HuH-7 (cell line): ENCODE measurements around the gene RARB.
A peak's percentile ranks its signal among the peaks of the same experiment; 100 is the strongest.

Experiments used
- DNase-seq: peaks from one replicate; pipeline ENCODE4 v3.0.0; 2011; ENCODE audit warnings: low spot score

The RARB gene

GRCh38 chr3:25448750-25449692, 21.0 kb downstream of the RARB start:
- peak; percentile 75 for DNase-seq

GRCh38 chr3:25449857-25450256, 21.8 kb downstream of the RARB start:
- no peak for DNase-seq

DNA sequence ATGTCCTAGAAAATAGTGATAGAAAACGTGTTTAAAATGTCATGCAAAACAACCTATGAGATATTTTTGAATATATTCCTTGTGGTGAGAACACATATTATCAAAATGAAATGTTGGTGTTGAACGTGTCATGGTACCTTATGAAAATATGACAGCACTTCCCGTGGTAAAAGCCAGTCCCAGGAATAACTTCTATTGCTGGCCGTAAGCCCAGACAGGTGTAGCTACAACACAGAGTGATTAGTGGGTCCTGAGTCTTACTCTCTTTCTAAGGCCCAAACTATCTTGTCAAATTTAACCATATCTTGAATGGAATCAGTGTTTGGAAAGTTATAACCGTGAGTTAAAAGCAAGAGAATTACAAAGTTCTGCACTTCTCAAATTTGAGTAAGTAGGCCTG, 24.1 kb downstream of the RARB start:
- no peak for DNase-seq

DNA sequence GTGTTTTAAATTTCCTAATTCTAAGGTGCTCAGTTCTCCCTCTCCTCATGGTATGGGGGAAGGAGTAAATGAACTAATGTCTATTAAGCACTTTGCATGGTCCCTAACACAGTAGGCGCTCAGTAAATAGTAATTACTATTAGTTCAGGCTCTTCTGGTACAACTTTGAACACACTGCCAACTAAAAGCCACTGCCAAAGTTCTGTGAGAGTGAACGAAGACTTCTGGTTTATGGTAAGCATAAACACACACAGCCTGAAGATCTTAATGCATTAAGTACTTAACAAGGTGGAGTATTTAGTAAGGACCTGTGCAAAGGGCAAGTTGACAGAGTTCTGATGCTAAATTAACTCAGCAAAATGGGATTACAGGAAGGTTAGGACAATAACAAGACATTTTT, 24.7 kb downstream of the RARB start:
- no peak for DNase-seq

- no peak for DNase-seq
These were observed 25.5 kb downstream of the RARB start for GRCh38 chr3:25453619-25454004.

DNA sequence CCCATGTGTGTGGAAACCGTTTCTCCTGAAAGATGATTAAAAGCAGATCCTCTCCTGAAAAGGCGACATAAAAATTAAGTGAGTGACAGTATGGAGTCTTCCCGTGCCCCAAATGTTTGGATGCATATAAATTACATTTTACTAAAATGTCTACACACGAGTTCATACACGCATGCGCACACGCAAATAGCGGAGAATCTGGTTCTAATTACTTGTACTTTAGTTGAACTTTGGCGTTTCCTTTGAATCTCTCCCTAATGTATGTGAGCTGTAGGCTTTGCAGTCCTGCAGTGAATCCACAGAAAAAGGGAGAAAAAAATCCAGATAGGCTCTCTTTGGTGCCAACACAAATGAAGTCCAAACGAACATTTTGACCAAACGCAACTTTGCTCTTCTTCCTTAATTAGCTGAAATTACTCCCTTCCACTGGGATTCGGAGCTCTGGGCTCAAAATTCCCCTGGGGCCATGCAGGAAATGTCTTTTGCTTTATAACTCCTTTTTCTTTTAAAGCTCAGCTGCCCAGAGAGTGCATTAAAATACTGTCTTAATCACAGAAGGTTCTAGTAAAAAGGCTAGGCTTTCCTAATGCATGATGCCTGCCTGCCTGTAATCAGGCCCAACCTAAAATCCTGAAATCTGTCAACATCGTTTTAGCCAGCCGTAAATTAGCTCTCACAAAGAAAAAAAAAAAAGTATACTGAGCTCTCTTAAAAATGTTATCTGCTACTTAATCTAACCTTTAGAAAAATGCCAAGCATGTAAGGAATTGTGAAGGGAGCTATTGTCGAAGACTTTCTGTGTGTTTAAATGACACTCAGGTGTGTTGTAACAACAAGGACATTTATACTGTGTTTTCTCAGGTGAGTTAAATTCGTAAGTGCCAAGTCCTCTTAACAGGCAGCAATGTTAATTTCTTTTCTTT, 26.2 kb downstream of the RARB start:
- DNase-seq: no peak

DNA sequence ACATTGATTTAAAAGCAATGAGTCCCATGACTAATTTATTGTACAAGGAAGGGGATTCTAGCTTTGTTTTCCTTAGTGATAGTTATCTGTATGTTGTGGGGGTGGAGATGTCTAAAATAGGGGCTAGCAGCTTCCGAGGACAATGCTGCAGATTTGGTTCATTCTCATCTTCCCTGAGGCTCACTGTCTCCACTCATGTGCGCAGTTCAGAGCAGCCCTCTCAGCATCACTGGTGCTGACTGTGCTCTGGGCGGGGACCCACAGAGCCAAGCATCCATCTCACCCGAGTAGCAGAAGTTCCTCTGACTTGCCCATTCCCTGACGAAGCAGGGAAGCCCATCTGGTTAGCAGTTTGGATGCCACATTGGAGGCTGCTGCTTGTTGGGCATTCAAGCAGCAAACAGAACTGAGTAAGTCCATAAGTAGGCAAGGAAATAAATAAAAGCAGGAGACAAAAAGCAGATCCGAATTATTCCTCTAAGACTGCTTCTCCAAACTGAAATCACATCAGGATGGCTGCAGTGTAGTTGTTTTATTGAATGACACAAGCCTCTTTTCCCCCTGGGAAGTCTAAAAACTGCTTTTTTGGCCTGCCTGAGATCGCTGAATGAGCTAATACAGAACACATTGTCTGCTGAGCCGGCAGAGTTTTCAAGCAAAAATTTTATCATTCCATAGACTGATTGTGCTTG, 27.5 kb downstream of the RARB start:
- DNase-seq: no peak

GRCh38 chr3:25456723-25457670, 28.9 kb downstream of the RARB start:
- DNase-seq: no peak

GRCh38 chr3:25457671-25458419, 29.8 kb downstream of the RARB start:
- DNase-seq: no peak

- no peak for DNase-seq
These were observed 30.4 kb downstream of the RARB start for GRCh38 chr3:25458420-25458814.

GRCh38 chr3:25460751-25461150, 32.7 kb downstream of the RARB start:
- no peak for DNase-seq

- DNase-seq: no peak
These were observed 33.9 kb downstream of the RARB start for GRCh38 chr3:25461946-25462345.

DNA sequence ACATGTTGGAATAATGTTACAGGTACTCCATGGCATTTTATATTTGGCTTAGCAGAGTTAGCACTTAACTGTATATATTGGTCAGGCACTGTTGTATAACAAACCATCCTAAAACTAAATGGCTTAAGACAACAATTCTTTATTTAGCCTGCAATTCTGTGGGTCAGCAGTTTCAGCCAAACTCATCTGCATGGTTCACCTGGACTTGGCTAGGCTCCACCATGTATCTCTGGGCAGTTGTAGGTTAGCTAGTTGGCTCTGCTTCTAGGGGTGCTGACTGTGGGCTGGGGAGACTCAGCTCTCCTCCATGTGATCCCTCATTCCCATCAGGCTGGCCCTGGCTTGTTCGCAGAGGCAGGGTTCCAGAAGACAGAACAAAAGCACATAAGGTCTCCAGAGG, 34.4 kb downstream of the RARB start:
- DNase-seq: no peak

- no peak for DNase-seq
These were observed 35.9 kb downstream of the RARB start for GRCh38 chr3:25463836-25464418.

DNA sequence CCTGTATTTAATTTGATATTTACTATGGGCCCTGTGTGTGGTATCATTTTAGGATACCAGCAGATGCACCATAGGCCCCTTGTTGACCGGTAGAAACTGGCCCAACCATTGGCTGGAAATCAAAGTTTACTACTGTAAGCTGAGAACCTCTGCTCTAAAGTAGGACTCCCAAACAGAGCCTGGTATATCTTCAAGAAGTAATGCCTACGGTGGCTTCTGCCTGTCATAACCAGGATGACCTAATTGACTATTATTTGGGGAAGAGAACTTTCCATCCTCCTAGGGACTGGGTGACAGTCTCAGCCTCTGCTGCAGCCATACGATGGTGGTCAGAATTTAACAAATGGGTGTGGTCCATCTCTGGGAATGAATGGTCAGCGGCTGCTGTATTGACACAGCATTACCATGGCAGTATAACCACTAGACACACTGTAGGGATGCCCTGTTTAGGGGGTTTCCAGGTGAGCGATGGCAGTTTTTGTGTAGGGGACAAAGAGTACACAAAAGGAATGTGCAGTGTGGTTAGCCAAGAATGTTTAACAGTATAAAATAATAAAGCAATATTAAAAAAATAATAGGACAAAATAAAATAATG, 37.3 kb downstream of the RARB start:
- DNase-seq: no peak

DNA sequence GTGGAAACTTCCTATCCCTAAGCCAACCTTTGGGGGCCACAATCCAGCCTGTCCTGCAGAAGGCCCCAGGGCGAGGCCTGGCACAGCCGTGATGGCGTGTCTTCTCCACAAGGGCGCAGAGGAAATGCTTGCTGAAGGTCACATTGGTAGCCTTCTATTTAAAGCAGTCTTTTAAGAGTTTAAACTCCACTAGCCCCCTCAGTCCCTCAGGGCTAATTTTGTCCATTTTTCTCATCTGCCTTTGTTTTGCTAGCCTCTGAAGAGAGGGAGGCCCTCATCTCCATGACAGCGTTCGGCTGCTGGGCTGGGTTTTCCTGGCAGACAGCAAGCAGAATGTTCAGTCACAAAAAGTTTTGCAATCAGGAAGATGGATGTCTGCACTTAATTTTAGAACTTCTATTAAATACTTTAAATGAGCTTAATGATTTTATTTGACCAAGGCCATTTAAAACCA, 40.8 kb downstream of the RARB start:
- DNase-seq: no peak

DNA sequence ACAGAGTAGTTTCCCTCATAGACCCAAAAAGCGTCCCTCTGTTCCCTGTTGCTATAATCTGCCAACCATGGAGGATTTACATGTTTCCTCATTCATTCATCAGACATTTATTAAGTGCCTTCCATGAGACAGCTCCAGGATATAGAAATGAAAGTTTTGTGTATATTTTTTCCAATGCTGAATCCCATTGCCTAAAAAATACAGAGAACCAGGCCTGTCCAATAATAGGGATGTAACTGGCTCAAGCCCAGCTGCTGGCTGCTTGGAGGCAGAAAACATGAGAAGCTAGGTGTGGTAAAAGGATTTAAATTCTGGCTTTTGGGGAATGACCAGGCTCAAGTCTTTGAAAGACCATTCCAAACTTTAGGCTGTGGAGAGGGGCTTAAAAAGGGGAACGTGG, 41.5 kb downstream of the RARB start:
- DNase-seq: no peak

- DNase-seq: no peak
These were observed 43.2 kb downstream of the RARB start for GRCh38 chr3:25471081-25471768.

DNA sequence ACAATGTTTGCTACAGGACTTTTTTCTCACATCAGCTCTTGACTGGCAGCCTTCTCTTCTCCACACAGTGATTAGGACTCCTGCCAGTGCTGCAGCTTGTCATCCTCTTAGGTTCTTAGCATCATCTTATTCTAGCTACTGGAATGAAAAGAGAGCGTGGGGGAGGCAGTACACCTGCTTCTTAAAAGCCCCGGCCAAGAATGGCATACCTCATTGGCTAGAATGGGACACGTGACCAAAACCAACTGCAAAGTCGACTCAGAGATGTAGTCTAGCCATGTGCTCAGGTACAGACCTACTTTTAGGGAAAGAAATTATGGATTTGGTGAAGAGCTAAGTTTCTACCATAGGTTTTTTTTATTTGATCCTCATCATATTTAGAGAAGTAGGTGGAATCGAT, 44.1 kb downstream of the RARB start:
- DNase-seq: no peak
